HG02884 (cell line): ENCODE data around the gene ABCC2.
"Not testable (repeated sequence)": the region's sequence is repeated elsewhere in the genome, so short reads cannot be mapped to it uniquely, and the experiment has no call there.

Experiments used
- ATAC-seq: cut with Tn5 transposase; IDR thresholded peaks from one replicate; pipeline ENCODE4 v1.9.1; 2021; ENCODE audit warnings: mild to moderate bottlenecking, moderate library complexity; ENCODE audit not compliant: unreplicated experiment

ABCC2 gene

GRCh38 chr10:99888622-99889021 is 106.2 kb downstream of the ABCC2 start:
- no peak for ATAC-seq

DNA sequence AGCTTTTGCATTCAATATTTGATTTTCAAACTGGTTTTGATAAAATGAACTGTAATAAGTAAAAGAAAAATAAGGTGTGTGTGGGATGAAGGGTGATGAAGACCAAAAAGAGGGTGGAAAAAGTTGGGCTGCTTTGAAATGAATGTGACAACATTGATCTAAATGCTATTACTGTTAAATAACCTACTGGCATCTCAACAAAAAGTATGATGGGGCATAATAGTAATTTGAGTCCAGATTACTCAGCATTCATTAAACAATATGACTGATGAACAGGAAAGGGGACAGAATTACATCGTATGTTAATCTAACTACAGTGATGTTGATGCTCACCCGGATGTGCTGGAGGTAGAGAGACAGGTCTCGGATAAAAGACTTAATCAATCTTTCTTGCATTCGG is 112.2 kb downstream of the ABCC2 start:
- ATAC-seq: no peak

DNA sequence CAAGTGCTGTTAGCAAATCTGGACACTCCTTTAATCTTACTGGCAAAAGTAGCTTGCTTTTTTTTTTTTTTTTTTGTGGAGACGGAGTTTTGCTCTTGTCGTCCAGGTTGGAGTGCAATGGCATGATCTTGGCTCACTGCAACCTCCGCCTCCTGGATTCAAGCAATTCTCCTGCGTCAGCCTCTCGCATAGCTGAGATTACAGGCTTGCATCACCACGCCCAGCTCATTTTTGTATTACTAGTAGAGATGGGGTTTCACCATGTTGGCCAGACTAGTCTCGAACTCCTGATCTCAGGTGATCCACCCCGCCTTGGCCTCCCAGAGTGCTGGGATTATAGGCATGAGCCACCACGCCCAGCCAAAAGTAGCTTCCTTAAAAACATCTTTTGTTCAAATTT is 112.6 kb downstream of the ABCC2 start:
- not testable (repeated sequence) for ATAC-seq

DNA sequence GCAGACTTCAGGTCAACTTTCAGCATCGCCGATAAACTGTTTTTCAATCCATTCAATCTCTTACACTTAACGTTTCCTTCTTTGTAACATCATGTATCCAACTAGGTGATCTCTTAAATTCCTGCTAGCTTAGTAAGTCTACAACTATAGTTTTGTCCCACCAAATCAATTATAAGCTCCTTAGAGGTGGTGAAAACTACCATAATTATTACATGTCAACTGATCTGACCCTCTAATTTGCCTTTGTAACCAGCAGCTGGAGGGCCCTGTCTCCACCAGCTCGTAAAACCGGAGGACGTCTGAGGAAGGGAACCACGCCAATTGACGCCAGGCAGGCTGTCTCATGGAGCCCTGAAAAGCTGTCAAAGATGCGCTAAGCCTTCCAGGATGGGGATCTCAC is 113.4 kb downstream of the ABCC2 start:
- no peak for ATAC-seq
